ENCODE measurements around the gene METTL16. TPM values are rescaled to one million over a fixed set of nuclear protein-coding genes. Genes with fewer than 3 reads are reported as not detected.
A peak's percentile ranks its signal among the peaks of the same experiment; 100 is the strongest.

The METTL16 gene
- polyA plus RNA-seq, 3 donors from 2014 or later = 7.9 to 23.8 (median 11.8) TPM

GRCh38 chr17:2435181-2435741, 76.4 kb downstream of the METTL16 start:
- peaks cover 0 to 2% (median 0%) of the 10 kb centered on the region in 3 donors for H3K27me3 Mint-ChIP-seq (ENCODE audit: low read depth in 3 of 3)
- DNase-seq = no peak
- no peaks in the 10 kb centered on the region for H3K9me3 Mint-ChIP-seq
- no peaks in the 10 kb centered on the region for H3K4me1 Mint-ChIP-seq
- H3K27ac Mint-ChIP-seq = no peak overlapping the region
- H3K4me3 Mint-ChIP-seq = no peak overlapping the region
- peaks cover 13 to 33% (median 16%) of the 10 kb centered on the region in 3 donors for H3K36me3 Mint-ChIP-seq

- no peak overlapping the region for H3K4me3 Mint-ChIP-seq
- no peak for DNase-seq
- peaks cover 0 to 2% (median 0%) of the 10 kb centered on the region in 3 donors for H3K27me3 Mint-ChIP-seq (ENCODE audit: low read depth in 3 of 3)
- no peaks in the 10 kb centered on the region for H3K4me1 Mint-ChIP-seq
- no peak overlapping the region for H3K27ac Mint-ChIP-seq
- peaks cover 12 to 33% (median 14%) of the 10 kb centered on the region in 3 donors for H3K36me3 Mint-ChIP-seq
- H3K9me3 Mint-ChIP-seq = no peaks in the 10 kb centered on the region
Observed at GRCh38 chr17:2433696-2434095, 78.0 kb downstream of the METTL16 start.

- H3K27me3 Mint-ChIP-seq (ENCODE audit: low read depth in 3 of 3) = peaks cover 0 to 4% (median 2%) of the 10 kb centered on the region in 3 donors
- peaks cover 5 to 20% (median 9%) of the 10 kb centered on the region in 3 donors for H3K36me3 Mint-ChIP-seq
- H3K4me3 Mint-ChIP-seq = no peak overlapping the region
- no peak overlapping the region for H3K27ac Mint-ChIP-seq
- H3K9me3 Mint-ChIP-seq = no peaks in the 10 kb centered on the region
- DNase-seq = no peak
- no peaks in the 10 kb centered on the region for H3K4me1 Mint-ChIP-seq
Observed at GRCh38 chr17:2427910-2428309, 83.8 kb downstream of the METTL16 start.

- no peak overlapping the region for H3K4me3 Mint-ChIP-seq
- DNase-seq = no peak
- no peaks in the 10 kb centered on the region for H3K4me1 Mint-ChIP-seq
- H3K36me3 Mint-ChIP-seq = peaks cover 0 to 14% (median 4%) of the 10 kb centered on the region in 3 donors
- H3K27ac Mint-ChIP-seq = no peak overlapping the region
- no peaks in the 10 kb centered on the region for H3K9me3 Mint-ChIP-seq
- peaks cover 0 to 2% (median 1%) of the 10 kb centered on the region in 3 donors for H3K27me3 Mint-ChIP-seq (ENCODE audit: low read depth in 3 of 3)
Observed at GRCh38 chr17:2427215-2427614, 84.5 kb downstream of the METTL16 start.

- Mint-ChIP-seq H3K4me1 (no peaks in the 10 kb centered on the region), H3K36me3 (peaks cover 4 to 24% (median 10%) of the 10 kb centered on the region in 3 donors), H3K9me3 (no peaks in the 10 kb centered on the region), H3K27ac (no peak overlapping the region), H3K4me3 (no peak overlapping the region), H3K27me3 (ENCODE audit: low read depth in 3 of 3) (peaks cover 0 to 2% (median 1%) of the 10 kb centered on the region in 3 donors)
- DNase-seq = no peak
Observed at GRCh38 chr17:2423271-2423670, 88.4 kb downstream of the METTL16 start.

GRCh38 chr17:2421315-2422147, 90.2 kb downstream of the METTL16 start:
- peaks cover 4 to 27% (median 10%) of the 10 kb centered on the region in 3 donors for H3K36me3 Mint-ChIP-seq
- H3K9me3 Mint-ChIP-seq = no peaks in the 10 kb centered on the region
- no peaks in the 10 kb centered on the region for H3K27me3 Mint-ChIP-seq (ENCODE audit: low read depth in 3 of 3)
- no peaks in the 10 kb centered on the region for H3K4me1 Mint-ChIP-seq
- DNase-seq = no peak
- peak overlapping the region in 1 of 6 donors; percentile 17 for H3K27ac Mint-ChIP-seq
- no peak overlapping the region for H3K4me3 Mint-ChIP-seq

- Mint-ChIP-seq H3K36me3 (peaks cover under 1 to 19% (median 10%) of the 10 kb centered on the region in 3 donors), H3K27ac (no peak overlapping the region), H3K4me1 (peaks cover 0 to 7% of the 10 kb centered on the region in 2 donors), H3K27me3 (ENCODE audit: low read depth in 3 of 3) (peaks cover 0 to under 1% (median 0%) of the 10 kb centered on the region in 3 donors), H3K4me3 (no peak overlapping the region), H3K9me3 (no peaks in the 10 kb centered on the region)
- no peak for DNase-seq
Observed at GRCh38 chr17:2420176-2420575, 91.5 kb downstream of the METTL16 start.

- DNase-seq = no peak
- H3K9me3 Mint-ChIP-seq = no peaks in the 10 kb centered on the region
- H3K27me3 Mint-ChIP-seq (ENCODE audit: low read depth in 3 of 3) = peaks cover 0 to 2% (median 0%) of the 10 kb centered on the region in 3 donors
- no peak overlapping the region for H3K27ac Mint-ChIP-seq
- no peak overlapping the region for H3K4me3 Mint-ChIP-seq
- peaks cover 0 to 7% of the 10 kb centered on the region in 2 donors for H3K4me1 Mint-ChIP-seq
- H3K36me3 Mint-ChIP-seq = peaks cover 0 to 16% (median 10%) of the 10 kb centered on the region in 3 donors
Observed at GRCh38 chr17:2419486-2419885, 92.2 kb downstream of the METTL16 start.

- Mint-ChIP-seq H3K36me3 (peaks cover 3 to 19% (median 10%) of the 10 kb centered on the region in 3 donors), H3K27ac (peak overlapping the region in 2 of 6 donors; percentile 10 to 23)
Observed at GRCh38 chr17:2418572-2418971, 93.1 kb downstream of the METTL16 start.

GRCh38 chr17:2416010-2416734, 95.5 kb downstream of the METTL16 start:
- peaks cover 3 to 19% (median 10%) of the 10 kb centered on the region in 3 donors for H3K36me3 Mint-ChIP-seq
- H3K9me3 Mint-ChIP-seq = no peaks in the 10 kb centered on the region
- peaks cover 0 to 6% (median 0%) of the 10 kb centered on the region in 3 donors for H3K27me3 Mint-ChIP-seq (ENCODE audit: low read depth in 3 of 3)
- DNase-seq = peak; percentile 80 to 84 (median 81)
- H3K27ac Mint-ChIP-seq = peak overlapping the region in 4 of 6 donors; percentile 23 to 64 (median 55)
- H3K4me1 Mint-ChIP-seq = peaks cover 0 to 7% of the 10 kb centered on the region in 2 donors
- H3K4me3 Mint-ChIP-seq = no peak overlapping the region

More at GRCh38 chr17:2418572-2418971, 93.1 kb downstream of the METTL16 start:
- peaks cover 0 to 7% of the 10 kb centered on the region in 2 donors for H3K4me1 Mint-ChIP-seq
- H3K27me3 Mint-ChIP-seq (ENCODE audit: low read depth in 3 of 3) = peaks cover 0 to 4% (median 0%) of the 10 kb centered on the region in 3 donors
- H3K9me3 Mint-ChIP-seq = no peaks in the 10 kb centered on the region
- no peak for DNase-seq
- H3K4me3 Mint-ChIP-seq = no peak overlapping the region

- peaks cover 3 to 17% (median 10%) of the 10 kb centered on the region in 3 donors for H3K36me3 Mint-ChIP-seq
- no peak for DNase-seq
- H3K27ac Mint-ChIP-seq = no peak overlapping the region
- peaks cover 0 to 7% of the 10 kb centered on the region in 2 donors for H3K4me1 Mint-ChIP-seq
- no peak overlapping the region for H3K4me3 Mint-ChIP-seq
- H3K9me3 Mint-ChIP-seq = no peaks in the 10 kb centered on the region
- peaks cover 0 to 7% (median 3%) of the 10 kb centered on the region in 3 donors for H3K27me3 Mint-ChIP-seq (ENCODE audit: low read depth in 3 of 3)
Observed at GRCh38 chr17:2415081-2415480, 96.6 kb downstream of the METTL16 start.

- peaks cover 0 to 7% of the 10 kb centered on the region in 2 donors for H3K4me1 Mint-ChIP-seq
- H3K4me3 Mint-ChIP-seq = no peak overlapping the region
- peaks cover 0 to 7% (median 3%) of the 10 kb centered on the region in 3 donors for H3K27me3 Mint-ChIP-seq (ENCODE audit: low read depth in 3 of 3)
- no peak overlapping the region for H3K27ac Mint-ChIP-seq
- H3K9me3 Mint-ChIP-seq = no peaks in the 10 kb centered on the region
- DNase-seq = no peak
- H3K36me3 Mint-ChIP-seq = peaks cover 3 to 17% (median 10%) of the 10 kb centered on the region in 3 donors
Observed at GRCh38 chr17:2414446-2415064, 97.1 kb downstream of the METTL16 start.

- no peak overlapping the region for H3K27ac Mint-ChIP-seq
- H3K4me3 Mint-ChIP-seq = no peak overlapping the region
- peaks cover 0 to 7% of the 10 kb centered on the region in 2 donors for H3K4me1 Mint-ChIP-seq
- no peak for DNase-seq
- peaks cover 0 to 7% (median 3%) of the 10 kb centered on the region in 3 donors for H3K27me3 Mint-ChIP-seq (ENCODE audit: low read depth in 3 of 3)
- no peaks in the 10 kb centered on the region for H3K9me3 Mint-ChIP-seq
- H3K36me3 Mint-ChIP-seq = peaks cover 3 to 9% (median 6%) of the 10 kb centered on the region in 3 donors
Observed at GRCh38 chr17:2412561-2413021, 99.1 kb downstream of the METTL16 start.

Measured in immature natural killer cell (primary cell).